Osteocyte (in vitro differentiated cells): ENCODE data around the gene ITPR2. TPM values are rescaled to one million over a fixed set of nuclear protein-coding genes. Genes with fewer than 3 reads are reported as not detected.

Source experiments
- DNase-seq: peaks from one replicate; pipeline ENCODE4 v3.0.0; 2021; ENCODE audit warnings: mixed read lengths; ENCODE audit not compliant: unreplicated experiment; ENCODE audit errors: extremely low spot score
- H3K27ac Mint-ChIP-seq: one replicate; pipeline ENCODE4 v1.8.0; 2021; ENCODE audit warnings: mild to moderate bottlenecking, mixed read lengths; ENCODE audit not compliant: unreplicated experiment
- H3K27me3 Mint-ChIP-seq: one replicate; pipeline ENCODE4 v1.8.0; 2021; ENCODE audit warnings: mixed read lengths; ENCODE audit not compliant: unreplicated experiment
- H3K36me3 Mint-ChIP-seq: one replicate; pipeline ENCODE4 v1.8.0; 2021; ENCODE audit warnings: mixed read lengths; ENCODE audit not compliant: unreplicated experiment
- H3K4me1 Mint-ChIP-seq: one replicate; pipeline ENCODE4 v1.8.0; 2021; ENCODE audit warnings: mixed read lengths; ENCODE audit not compliant: unreplicated experiment
- H3K4me3 Mint-ChIP-seq: one replicate; pipeline ENCODE4 v1.8.0; 2021; ENCODE audit warnings: mild to moderate bottlenecking, moderate library complexity, mixed read lengths; ENCODE audit not compliant: unreplicated experiment
- H3K9me3 Mint-ChIP-seq: one replicate; pipeline ENCODE4 v1.8.0; 2021; ENCODE audit warnings: mixed read lengths; ENCODE audit not compliant: unreplicated experiment
- total RNA-seq: library from RNA; stranded (reverse); gene quantifications from 2 replicates; pipeline ENCODE4 v1.2.1, GENCODE V29; 2021
- TF ChIP-seq, protein P1 (sequence below): fragments of 200-600 bp; sonication (generic); IDR thresholded peaks from 2 replicates; pipeline ENCODE4 v1.5.0; 2021; ENCODE audit warnings: antibody characterized with exemption, mild to moderate bottlenecking, moderate library complexity

ITPR2 gene
- total RNA-seq, 1 donor from 2014 or later, result 22.1 TPM

DNA sequence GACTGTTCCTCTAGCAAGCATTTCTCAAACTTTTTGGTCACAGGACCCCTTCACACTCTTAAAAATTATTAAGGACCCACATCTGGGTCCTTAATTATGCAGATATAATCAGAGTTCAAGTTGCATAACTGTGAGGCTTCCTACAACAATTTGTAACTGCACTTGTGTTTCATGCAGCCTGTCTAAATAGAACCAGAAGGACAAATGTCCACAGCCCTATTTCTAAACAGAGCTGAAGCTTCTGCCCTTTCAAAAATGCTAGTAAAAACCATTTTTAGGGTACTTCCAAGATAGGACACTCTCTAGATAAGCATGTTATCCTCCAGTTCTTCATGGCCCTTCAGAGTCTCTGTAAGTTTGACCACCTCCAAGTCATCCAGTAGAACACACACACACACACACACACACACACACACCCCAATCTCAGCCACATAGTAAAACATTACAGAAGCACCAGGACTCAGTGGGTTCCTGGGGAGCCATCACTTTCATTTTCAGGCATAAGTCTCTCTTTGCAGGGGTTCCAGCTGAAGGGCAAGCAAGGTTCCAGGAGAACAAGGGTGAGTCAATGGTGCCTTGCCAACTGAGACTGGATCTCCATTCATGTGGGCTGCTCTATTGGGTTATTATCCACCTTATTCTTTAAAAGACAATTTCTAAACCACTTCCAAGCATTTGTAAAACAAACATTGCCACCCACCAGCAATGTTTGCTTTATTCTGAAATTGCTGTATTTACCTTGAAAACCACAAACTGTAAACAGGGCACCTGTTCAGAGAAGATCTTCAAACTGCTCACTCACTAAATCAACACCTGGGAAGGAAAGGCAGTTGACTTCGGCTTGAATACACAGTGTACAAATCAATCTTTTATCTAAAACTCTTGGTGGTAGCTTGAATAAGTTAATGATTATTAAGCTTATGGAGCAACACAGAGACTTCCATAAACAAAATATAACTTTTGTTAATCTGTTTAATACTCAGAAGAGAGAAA, 64.1 kb downstream of the ITPR2 start:
- Mint-ChIP-seq H3K4me3 (no peak overlapping the region), H3K27me3 (no peaks in the 10 kb centered on the region), H3K27ac (no peak overlapping the region), H3K36me3 (no peaks in the 10 kb centered on the region), H3K9me3 (no peaks in the 10 kb centered on the region), H3K4me1 (no peaks in the 10 kb centered on the region)
- TF ChIP-seq, protein P1, sequence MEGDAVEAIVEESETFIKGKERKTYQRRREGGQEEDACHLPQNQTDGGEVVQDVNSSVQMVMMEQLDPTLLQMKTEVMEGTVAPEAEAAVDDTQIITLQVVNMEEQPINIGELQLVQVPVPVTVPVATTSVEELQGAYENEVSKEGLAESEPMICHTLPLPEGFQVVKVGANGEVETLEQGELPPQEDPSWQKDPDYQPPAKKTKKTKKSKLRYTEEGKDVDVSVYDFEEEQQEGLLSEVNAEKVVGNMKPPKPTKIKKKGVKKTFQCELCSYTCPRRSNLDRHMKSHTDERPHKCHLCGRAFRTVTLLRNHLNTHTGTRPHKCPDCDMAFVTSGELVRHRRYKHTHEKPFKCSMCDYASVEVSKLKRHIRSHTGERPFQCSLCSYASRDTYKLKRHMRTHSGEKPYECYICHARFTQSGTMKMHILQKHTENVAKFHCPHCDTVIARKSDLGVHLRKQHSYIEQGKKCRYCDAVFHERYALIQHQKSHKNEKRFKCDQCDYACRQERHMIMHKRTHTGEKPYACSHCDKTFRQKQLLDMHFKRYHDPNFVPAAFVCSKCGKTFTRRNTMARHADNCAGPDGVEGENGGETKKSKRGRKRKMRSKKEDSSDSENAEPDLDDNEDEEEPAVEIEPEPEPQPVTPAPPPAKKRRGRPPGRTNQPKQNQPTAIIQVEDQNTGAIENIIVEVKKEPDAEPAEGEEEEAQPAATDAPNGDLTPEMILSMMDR, result no peak
- no peak for DNase-seq

- H3K27me3 Mint-ChIP-seq, result no peaks in the 10 kb centered on the region
- H3K27ac Mint-ChIP-seq, result no peak overlapping the region
- no peak overlapping the region for H3K4me3 Mint-ChIP-seq
- TF ChIP-seq, protein P1, result no peak
- H3K4me1 Mint-ChIP-seq, result no peaks in the 10 kb centered on the region
- H3K36me3 Mint-ChIP-seq, result no peaks in the 10 kb centered on the region
- peaks cover 4% of the 10 kb centered on the region for H3K9me3 Mint-ChIP-seq
- DNase-seq, result no peak
Measured at GRCh38 chr12:26767865-26768264, 65.1 kb downstream of the ITPR2 start.

GRCh38 chr12:26767116-26767515, 65.9 kb downstream of the ITPR2 start:
- peaks cover under 1% of the 10 kb centered on the region for H3K36me3 Mint-ChIP-seq
- no peaks in the 10 kb centered on the region for H3K27me3 Mint-ChIP-seq
- peaks cover 5% of the 10 kb centered on the region for H3K9me3 Mint-ChIP-seq
- TF ChIP-seq, protein P1, result no peak
- H3K27ac Mint-ChIP-seq, result no peak overlapping the region
- no peak for DNase-seq
- H3K4me1 Mint-ChIP-seq, result no peaks in the 10 kb centered on the region
- no peak overlapping the region for H3K4me3 Mint-ChIP-seq

- TF ChIP-seq, protein P1, result no peak
- no peak overlapping the region for H3K4me3 Mint-ChIP-seq
- no peaks in the 10 kb centered on the region for H3K27me3 Mint-ChIP-seq
- H3K27ac Mint-ChIP-seq, result no peak overlapping the region
- peaks cover 17% of the 10 kb centered on the region for H3K9me3 Mint-ChIP-seq
- DNase-seq, result no peak
- H3K36me3 Mint-ChIP-seq, result peaks cover 9% of the 10 kb centered on the region
- H3K4me1 Mint-ChIP-seq, result no peaks in the 10 kb centered on the region
Measured at GRCh38 chr12:26762186-26762585, 70.8 kb downstream of the ITPR2 start.

GRCh38 chr12:26761775-26762174, 71.2 kb downstream of the ITPR2 start:
- no peak for DNase-seq
- H3K27me3 Mint-ChIP-seq, result no peaks in the 10 kb centered on the region
- TF ChIP-seq, protein P1, result no peak
- peaks cover 9% of the 10 kb centered on the region for H3K36me3 Mint-ChIP-seq
- H3K4me1 Mint-ChIP-seq, result no peaks in the 10 kb centered on the region
- peaks cover 17% of the 10 kb centered on the region for H3K9me3 Mint-ChIP-seq
- H3K27ac Mint-ChIP-seq, result no peak overlapping the region
- no peak overlapping the region for H3K4me3 Mint-ChIP-seq
